GM12878 (cell line): ENCODE measurements around the gene ST13.

Source experiments
- CBX5 ChIP-seq: sonication (generic); IDR thresholded peaks from 2 replicates; pipeline ENCODE4 v1.6.1; 2016; ENCODE audit warnings: low read depth, moderate library complexity, mild to moderate bottlenecking, inconsistent platforms
- CTCF ChIP-seq, 3 experiments: IDR thresholded peaks in 2 of 3; conservative IDR thresholded peaks in 1 of 3; 2 replicates each; pipeline ENCODE4 v1.5.1; 2011; ENCODE audit warnings: low read depth in 3 of 3, low read length in 3 of 3, mild to moderate bottlenecking in 3 of 3, control low read depth in 2 of 3, moderate library complexity in 2 of 3, inconsistent platforms in 1 of 3, mixed read lengths in 1 of 3; ENCODE audit not compliant: control insufficient read depth in 2 of 3, insufficient read depth in 1 of 3; ENCODE audit errors: extremely low read depth in 1 of 3
- EZH2 ChIP-seq: IDR thresholded peaks from 2 replicates; pipeline ENCODE4 v1.6.1; 2012; ENCODE audit warnings: low read depth, mild to moderate bottlenecking, control low read depth, inconsistent platforms, low read length, borderline replicate concordance; ENCODE audit not compliant: control insufficient read depth
- MAX ChIP-seq: IDR thresholded peaks from 2 replicates; pipeline ENCODE4 v1.6.1; 2012; ENCODE audit warnings: low read depth, low read length, improper control_type of control experiment
- MXI1 ChIP-seq: fragments of 150-350 bp; IDR thresholded peaks from 2 replicates; pipeline ENCODE4 v1.6.1; 2011; ENCODE audit warnings: low read depth, mild to moderate bottlenecking, inconsistent platforms, low read length, improper control_type of control experiment
- NR2C1 ChIP-seq: fragments of 450-650 bp; IDR thresholded peaks from 2 replicates; pipeline ENCODE4 v1.6.1; 2017; ENCODE audit warnings: antibody characterized with exemption, mild to moderate bottlenecking, moderate library complexity
- PKNOX1 ChIP-seq: fragments of 450-650 bp; IDR thresholded peaks from 2 replicates; pipeline ENCODE4 v1.6.1; 2016; ENCODE audit warnings: mild to moderate bottlenecking
- POLR2A ChIP-seq: IDR thresholded peaks from 2 replicates; pipeline ENCODE4 v1.6.1; 2011; ENCODE audit warnings: low read depth, mild to moderate bottlenecking, low read length
- POLR2AphosphoS5 ChIP-seq: IDR thresholded peaks from 2 replicates; pipeline ENCODE4 v1.6.1; 2011; ENCODE audit warnings: mild to moderate bottlenecking, low read length, inconsistent platforms
- SREBF2 ChIP-seq: IDR thresholded peaks from 2 replicates; pipeline ENCODE4 v1.6.1; 2012; ENCODE audit warnings: mild to moderate bottlenecking, low read length
- SRF ChIP-seq, 2 experiments: IDR thresholded peaks; 2 replicates each; pipeline ENCODE4 v1.6.1; 2011; ENCODE audit warnings: low read depth in 2 of 2, low read length in 2 of 2, mild to moderate bottlenecking in 1 of 2, moderate library complexity in 1 of 2
- TCF7 ChIP-seq: IDR thresholded peaks from 2 replicates; pipeline ENCODE4 v1.6.1; 2014; ENCODE audit warnings: antibody characterized with exemption, borderline replicate concordance
- ZNF24 ChIP-seq: fragments of 450-650 bp; IDR thresholded peaks from 2 replicates; pipeline ENCODE4 v1.6.1; 2017; ENCODE audit warnings: antibody characterized with exemption, mild to moderate bottlenecking

DNA sequence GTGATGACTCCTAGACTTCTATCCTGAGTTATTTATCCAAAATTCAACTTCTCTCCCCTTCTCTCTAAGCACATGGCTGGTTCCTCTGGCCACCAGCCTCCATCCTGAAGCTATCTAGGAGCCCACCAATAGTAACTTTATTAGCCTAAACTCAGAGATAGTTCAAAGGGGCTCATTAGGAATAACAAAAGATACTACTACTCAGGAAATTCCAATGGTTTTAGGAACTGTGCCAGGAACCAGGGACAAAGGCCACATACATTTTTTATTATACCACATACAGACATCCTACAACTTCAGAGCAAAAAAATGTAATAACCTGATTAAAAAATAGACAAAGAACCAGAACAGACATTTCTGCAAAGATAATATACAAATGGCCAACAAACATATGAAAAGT, 65.2 kb downstream of the ST13 start:
- no peak for TF ChIP-seq CTCF (IDR thresholded peaks at IDR 0.05 in 2 of 3, conservative IDR thresholded peaks at IDR 0.05 in 1 of 3; ENCODE audit: control insufficient read depth in 2 of 3, extremely low read depth in 1 of 3, insufficient read depth in 1 of 3, low read depth in 3 of 3, low read length in 3 of 3)
- TF ChIP-seq POLR2A = no peak
- TF ChIP-seq NR2C1 = no peak
- no peak for TF ChIP-seq SRF (IDR thresholded peaks at IDR 0.05; ENCODE audit: low read depth in 2 of 2, low read length in 2 of 2)
- TF ChIP-seq EZH2 = no peak
- no peak for TF ChIP-seq CBX5
- no peak for TF ChIP-seq PKNOX1
- no peak for TF ChIP-seq ZNF24
- TF ChIP-seq SREBF2 = no peak
- no peak for TF ChIP-seq MXI1
- no peak for TF ChIP-seq POLR2AphosphoS5
- TF ChIP-seq MAX = no peak
- TF ChIP-seq TCF7 = no peak
